Measurements from ENCODE around the gene CTIF.

Gene CTIF

DNA sequence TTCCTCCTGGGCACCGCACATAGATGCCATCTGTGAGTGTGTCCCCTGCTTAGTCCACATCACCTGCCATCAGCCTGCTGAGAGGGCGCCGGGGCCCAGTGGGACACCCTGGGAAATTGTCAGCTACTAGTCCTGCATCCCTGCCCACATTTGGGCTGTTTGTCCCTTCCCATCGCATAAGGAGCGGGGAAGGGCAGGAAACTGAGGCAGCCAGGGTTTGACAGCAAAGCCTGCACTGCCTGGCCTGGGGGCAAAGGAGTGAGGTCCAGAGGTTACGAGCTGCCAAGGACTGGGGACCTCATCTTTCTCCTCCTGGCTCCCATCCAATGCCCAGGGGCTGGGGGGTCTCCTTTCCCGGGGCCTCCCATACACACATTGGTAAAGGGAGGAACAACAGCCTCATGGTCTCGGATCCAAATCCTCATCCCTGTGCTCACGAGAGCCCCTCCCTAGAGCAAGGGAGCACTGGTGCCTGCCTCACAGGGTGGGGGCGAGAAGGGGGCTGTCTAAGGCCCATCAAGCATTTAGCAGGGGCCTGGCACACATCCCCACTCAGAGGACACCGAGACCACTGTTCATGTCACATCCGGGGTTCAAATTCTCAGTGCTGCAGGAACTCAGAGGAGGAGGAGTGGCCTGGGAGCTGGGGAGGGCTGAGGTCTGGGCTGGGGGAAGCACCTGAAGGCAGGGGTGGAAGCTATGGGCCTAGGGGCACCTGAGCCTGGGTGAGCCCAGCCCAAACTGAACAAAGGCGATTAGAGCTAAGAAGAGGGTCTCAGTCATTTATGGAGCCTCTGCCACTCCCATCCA lies 298.2 kb downstream of the CTIF start:
- H3K4me3 ChIP-seq (ENCODE audit: low read depth, low read length), result no peak overlapping the region
- TF ChIP-seq, protein P1, sequence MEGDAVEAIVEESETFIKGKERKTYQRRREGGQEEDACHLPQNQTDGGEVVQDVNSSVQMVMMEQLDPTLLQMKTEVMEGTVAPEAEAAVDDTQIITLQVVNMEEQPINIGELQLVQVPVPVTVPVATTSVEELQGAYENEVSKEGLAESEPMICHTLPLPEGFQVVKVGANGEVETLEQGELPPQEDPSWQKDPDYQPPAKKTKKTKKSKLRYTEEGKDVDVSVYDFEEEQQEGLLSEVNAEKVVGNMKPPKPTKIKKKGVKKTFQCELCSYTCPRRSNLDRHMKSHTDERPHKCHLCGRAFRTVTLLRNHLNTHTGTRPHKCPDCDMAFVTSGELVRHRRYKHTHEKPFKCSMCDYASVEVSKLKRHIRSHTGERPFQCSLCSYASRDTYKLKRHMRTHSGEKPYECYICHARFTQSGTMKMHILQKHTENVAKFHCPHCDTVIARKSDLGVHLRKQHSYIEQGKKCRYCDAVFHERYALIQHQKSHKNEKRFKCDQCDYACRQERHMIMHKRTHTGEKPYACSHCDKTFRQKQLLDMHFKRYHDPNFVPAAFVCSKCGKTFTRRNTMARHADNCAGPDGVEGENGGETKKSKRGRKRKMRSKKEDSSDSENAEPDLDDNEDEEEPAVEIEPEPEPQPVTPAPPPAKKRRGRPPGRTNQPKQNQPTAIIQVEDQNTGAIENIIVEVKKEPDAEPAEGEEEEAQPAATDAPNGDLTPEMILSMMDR (IDR thresholded peaks at IDR 0.05; ENCODE audit: insufficient read depth, low read depth, low read length, missing control alignments), result no peak
- no peak for DNase-seq (ENCODE audit: low read depth)

DNA sequence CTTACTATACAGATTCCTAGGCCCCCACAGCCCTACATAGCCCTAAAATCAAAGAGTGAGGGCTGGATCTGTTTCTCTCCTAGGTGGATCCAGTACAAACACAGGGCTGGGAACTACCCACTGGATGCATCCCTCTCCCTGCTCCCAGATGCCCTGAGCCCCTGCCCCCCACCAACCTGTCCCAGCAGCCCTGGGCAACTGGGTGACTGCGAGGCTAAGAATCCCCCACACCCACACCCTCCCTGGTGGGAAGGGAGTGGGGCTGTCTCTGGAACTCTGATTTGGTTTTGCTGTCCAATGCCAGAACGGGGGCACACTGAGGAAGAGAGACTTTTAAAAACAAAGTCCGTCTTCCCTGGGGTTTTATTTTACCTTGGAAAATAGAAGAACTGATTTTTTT lies 298.8 kb downstream of the CTIF start:
- TF ChIP-seq, protein P1 (IDR thresholded peaks at IDR 0.05; ENCODE audit: insufficient read depth, low read depth, low read length, missing control alignments), result no peak
- H3K4me3 ChIP-seq (ENCODE audit: low read depth, low read length), result no peak overlapping the region
- DNase-seq (ENCODE audit: low read depth), result no peak

DNA sequence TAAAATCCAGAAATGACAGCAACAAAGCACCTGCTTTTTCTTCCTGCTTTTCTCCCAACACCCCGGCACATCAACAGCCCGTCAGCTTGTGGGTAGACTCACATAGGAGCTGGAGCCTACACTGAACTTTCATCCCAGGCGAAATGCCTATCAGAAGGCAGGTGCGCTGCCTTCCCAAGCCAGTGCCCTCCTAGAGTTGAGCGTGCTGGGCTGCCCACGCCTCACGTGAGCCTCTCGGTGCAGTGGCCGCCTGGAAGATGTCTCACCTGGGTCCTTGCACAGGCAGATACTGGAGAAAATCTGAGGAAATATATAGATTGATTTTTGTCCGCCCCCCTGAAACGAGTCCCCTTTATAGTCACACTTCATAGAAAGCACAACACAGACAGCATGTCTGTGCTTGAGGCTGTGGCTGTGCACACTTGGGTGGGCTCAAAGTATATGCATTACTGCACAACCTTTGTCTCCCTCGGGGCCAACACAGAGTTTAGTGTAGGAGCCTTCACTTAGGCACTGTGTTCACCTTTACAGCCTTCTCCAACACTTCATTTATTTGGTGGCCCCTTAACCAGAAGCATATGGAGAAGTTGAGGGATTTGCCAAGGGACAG lies 299.4 kb downstream of the CTIF start:
- TF ChIP-seq, protein P1 (IDR thresholded peaks at IDR 0.05; ENCODE audit: insufficient read depth, low read depth, low read length, missing control alignments), result no peak
- no peak for DNase-seq (ENCODE audit: low read depth)
- no peak overlapping the region for H3K4me3 ChIP-seq (ENCODE audit: low read depth, low read length)

DNA sequence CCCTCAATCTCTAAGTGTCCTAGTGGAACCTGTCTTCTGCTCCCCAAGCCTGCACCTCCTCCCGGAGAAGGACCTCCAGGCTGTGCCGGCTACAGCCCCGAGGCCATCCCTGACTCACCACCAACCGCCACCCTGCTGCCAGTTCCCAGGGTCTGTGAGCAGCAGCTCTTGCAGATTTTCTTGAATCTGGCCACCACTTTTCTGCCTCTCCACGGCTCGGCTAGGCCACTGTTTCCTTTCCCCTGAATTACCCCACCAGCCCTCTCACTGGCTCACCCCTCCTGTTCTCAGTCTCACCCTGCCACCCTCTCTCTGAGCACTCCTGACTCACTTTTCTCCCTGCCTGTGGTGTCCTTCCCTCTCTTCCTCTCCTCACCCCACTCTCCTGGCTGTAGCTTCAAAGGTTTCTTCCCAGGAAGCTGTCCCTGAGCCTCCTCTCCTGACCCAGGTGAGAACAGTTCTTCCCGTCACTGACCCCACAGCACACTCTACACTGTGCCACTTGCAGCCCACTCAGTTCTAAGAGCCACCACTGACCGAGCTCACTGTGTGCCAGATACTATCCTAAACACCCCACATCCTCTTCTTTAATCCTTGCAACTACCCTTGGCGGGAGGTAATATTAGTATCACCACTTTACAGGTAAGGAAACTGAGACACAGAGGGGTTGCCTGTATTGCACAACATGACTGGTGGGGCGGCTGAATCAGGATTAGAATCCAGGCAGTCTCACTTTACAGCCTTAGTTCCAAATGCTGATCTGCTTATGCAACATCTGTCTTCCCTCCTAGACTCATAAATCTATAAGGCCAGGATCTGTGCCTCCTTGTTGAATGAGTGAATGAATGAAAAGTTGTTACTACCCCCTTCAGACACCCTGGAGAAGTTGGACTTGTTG lies 300.3 kb downstream of the CTIF start:
- TF ChIP-seq, protein P1 (IDR thresholded peaks at IDR 0.05; ENCODE audit: insufficient read depth, low read depth, low read length, missing control alignments), result no peak
- H3K4me3 ChIP-seq (ENCODE audit: low read depth, low read length), result no peak overlapping the region
- no peak for DNase-seq (ENCODE audit: low read depth)

DNA sequence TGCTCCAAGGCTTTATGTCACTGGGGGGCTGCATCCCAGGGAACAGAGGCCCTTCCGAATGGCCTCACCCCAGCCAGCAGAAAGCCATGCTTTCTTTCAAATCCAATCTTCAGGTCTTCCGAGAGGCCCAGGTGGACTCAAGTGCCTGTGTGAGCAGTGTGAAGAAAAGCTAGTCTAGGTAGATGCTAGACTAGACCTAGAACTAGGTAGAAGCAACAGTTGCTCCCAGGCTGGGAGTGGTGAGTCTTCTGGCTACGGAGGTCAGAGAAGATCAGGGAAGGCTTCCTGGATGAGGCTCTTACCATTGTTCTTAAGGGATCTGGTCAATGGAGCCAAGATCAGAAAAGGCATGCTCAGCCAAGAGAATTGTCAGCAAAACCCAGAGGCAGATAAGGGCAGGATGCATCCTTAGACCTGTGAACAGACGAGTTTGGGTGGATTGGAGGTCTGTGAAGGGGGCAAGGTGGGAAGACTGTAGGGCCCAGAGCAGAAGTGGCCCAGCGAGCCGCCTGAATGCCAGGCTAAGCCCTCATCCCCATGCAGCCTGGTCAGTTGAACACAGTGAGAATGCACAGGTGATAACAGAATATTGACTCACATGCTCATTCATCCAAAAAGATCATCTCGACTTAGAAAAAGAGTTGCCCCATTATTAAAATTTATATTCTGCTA lies 301.1 kb downstream of the CTIF start:
- TF ChIP-seq, protein P1 (IDR thresholded peaks at IDR 0.05; ENCODE audit: insufficient read depth, low read depth, low read length, missing control alignments), result no peak
- DNase-seq (ENCODE audit: low read depth), result no peak
- H3K4me3 ChIP-seq (ENCODE audit: low read depth, low read length), result no peak overlapping the region

DNA sequence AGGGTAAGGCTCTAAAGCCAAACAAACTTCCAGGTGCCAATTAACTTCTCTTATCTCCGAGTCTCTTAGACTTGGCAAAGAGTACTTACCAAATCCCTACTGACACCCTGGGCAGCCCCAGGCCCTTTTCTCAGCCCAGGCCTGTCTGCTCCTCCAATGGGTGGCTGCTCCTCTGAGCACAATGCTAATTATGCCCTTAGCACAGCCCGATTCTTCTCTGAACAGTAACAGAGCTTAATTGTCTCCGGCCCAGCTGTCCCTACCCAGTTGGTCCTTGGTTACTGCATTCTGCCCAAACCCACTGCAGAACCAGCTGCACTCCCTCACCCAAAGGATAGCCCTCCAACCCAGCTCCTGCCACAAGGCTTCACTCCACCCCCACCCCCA lies 301.7 kb downstream of the CTIF start:
- no peak overlapping the region for H3K4me3 ChIP-seq (ENCODE audit: low read depth, low read length)
- TF ChIP-seq, protein P1 (IDR thresholded peaks at IDR 0.05; ENCODE audit: insufficient read depth, low read depth, low read length, missing control alignments), result no peak
- DNase-seq (ENCODE audit: low read depth), result no peak
